ENCODE measurements around the gene CLSTN1.

CLSTN1 gene

DNA sequence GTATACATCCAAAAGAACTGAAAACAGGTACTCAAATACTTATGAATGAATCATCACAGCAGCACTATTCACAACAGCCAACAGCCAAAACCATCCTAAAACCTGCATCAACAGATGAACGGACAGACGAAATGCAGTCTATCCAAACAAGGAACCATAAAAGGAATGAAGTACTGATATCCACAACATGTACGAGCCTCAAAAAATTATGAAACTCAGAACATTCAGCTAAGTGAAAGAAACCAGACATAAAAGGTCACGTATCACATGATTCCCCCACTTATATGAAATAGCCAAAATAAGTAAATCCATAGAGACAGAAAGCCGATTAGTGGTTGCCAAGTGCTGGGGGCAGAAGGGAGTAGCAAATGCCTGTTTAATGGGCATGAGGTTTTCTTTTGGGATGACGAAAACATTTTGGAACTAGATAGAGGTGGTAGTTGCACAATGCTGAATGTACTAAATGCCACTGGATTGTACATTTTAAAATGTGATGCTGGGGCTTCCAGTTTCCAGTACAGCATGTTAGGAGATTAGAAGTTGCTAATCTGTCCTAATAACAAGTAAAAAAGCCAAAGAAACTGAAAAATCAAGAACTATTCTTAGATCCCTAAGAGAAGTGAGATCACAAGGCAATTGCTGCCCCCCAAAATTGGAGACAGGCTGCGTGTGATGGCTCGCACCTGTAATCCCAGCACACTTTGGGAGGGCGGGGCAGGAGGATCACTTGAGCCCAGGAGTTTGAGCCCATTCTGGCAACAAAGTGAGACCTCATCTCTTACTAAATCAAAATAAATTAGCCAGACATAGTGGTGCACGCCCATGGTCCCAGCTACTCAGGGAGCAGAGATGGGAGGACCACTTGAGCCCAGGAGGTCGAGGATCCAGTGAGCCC lies 25.3 kb downstream of the CLSTN1 start:
- ATAC-seq (ENCODE audit: low read depth), result peak; percentile 19; the same call in 2 of the 3 replicates
- Histone ChIP-seq H3K27ac (ENCODE audit: poor library complexity, severe bottlenecking) (peak overlapping the region; percentile 34), H3K4me3 (ENCODE audit: severe bottlenecking) (no peak overlapping the region), H3K36me3 (ENCODE audit: low read depth) (peaks cover 9% of the 10 kb centered on the region; the same call in 1 of the 2 replicates), H3K27me3 (ENCODE audit: insufficient read depth, poor library complexity, severe bottlenecking) (no peaks in the 10 kb centered on the region), H3K9me3 (ENCODE audit: severe bottlenecking) (no peaks in the 10 kb centered on the region), H3K4me1 (ENCODE audit: insufficient read depth, poor library complexity, severe bottlenecking) (peaks cover 10% of the 10 kb centered on the region)
- DNase-seq (ENCODE audit: low spot score), result no peak
- TF ChIP-seq, protein P1, sequence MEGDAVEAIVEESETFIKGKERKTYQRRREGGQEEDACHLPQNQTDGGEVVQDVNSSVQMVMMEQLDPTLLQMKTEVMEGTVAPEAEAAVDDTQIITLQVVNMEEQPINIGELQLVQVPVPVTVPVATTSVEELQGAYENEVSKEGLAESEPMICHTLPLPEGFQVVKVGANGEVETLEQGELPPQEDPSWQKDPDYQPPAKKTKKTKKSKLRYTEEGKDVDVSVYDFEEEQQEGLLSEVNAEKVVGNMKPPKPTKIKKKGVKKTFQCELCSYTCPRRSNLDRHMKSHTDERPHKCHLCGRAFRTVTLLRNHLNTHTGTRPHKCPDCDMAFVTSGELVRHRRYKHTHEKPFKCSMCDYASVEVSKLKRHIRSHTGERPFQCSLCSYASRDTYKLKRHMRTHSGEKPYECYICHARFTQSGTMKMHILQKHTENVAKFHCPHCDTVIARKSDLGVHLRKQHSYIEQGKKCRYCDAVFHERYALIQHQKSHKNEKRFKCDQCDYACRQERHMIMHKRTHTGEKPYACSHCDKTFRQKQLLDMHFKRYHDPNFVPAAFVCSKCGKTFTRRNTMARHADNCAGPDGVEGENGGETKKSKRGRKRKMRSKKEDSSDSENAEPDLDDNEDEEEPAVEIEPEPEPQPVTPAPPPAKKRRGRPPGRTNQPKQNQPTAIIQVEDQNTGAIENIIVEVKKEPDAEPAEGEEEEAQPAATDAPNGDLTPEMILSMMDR (IDR thresholded peaks at IDR 0.05; ENCODE audit: poor library complexity, severe bottlenecking), result no peak

DNA sequence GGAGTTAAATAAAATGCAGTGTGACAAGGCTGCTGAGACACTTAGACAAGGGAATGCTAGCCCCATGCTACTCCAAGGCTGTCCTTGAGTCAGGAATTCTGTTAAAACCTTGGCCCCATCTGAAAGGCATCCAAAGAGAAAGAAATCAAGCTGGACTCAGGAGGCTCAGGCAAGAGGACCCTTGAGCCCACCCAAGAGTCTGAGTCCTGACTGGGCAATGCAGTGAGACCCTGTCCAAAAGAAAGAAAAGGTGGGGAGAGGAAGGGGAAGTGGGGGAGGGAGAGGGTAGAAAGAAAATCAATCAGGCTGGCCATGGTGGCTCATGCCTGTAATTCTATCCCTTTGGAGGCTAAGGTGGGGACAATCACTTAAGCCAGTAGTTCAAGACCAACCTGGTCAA lies 26.7 kb downstream of the CLSTN1 start:
- ATAC-seq (ENCODE audit: low read depth) (no peak), DNase-seq (ENCODE audit: low spot score) (no peak)
- TF ChIP-seq, protein P1 (IDR thresholded peaks at IDR 0.05; ENCODE audit: poor library complexity, severe bottlenecking), result no peak
- H3K27me3 ChIP-seq (ENCODE audit: insufficient read depth, poor library complexity, severe bottlenecking), result no peaks in the 10 kb centered on the region
- peaks cover 9% of the 10 kb centered on the region; the same call in 1 of the 2 replicates for H3K36me3 ChIP-seq (ENCODE audit: low read depth)
- no peaks in the 10 kb centered on the region for H3K9me3 ChIP-seq (ENCODE audit: severe bottlenecking)
- peaks cover 19% of the 10 kb centered on the region for H3K4me1 ChIP-seq (ENCODE audit: insufficient read depth, poor library complexity, severe bottlenecking)
- H3K27ac ChIP-seq (ENCODE audit: poor library complexity, severe bottlenecking), result no peak overlapping the region
- H3K4me3 ChIP-seq (ENCODE audit: severe bottlenecking), result no peak overlapping the region

GRCh38 chr1:9794081-9794480 lies 29.7 kb downstream of the CLSTN1 start:
- DNase-seq (ENCODE audit: low spot score) (no peak), ATAC-seq (ENCODE audit: low read depth) (no peak)
- H3K27ac ChIP-seq (ENCODE audit: poor library complexity, severe bottlenecking), result no peak overlapping the region

GRCh38 chr1:9793291-9793690 lies 30.5 kb downstream of the CLSTN1 start:
- ATAC-seq (ENCODE audit: low read depth) (no peak), DNase-seq (ENCODE audit: low spot score) (no peak)
- no peak overlapping the region for H3K27ac ChIP-seq (ENCODE audit: poor library complexity, severe bottlenecking)
- H3K36me3 ChIP-seq (ENCODE audit: low read depth), result no peaks in the 10 kb centered on the region
- H3K4me3 ChIP-seq (ENCODE audit: severe bottlenecking), result no peak overlapping the region
- peaks cover 11% of the 10 kb centered on the region for H3K4me1 ChIP-seq (ENCODE audit: insufficient read depth, poor library complexity, severe bottlenecking)
- TF ChIP-seq, protein P1 (IDR thresholded peaks at IDR 0.05; ENCODE audit: poor library complexity, severe bottlenecking), result no peak
- no peaks in the 10 kb centered on the region for H3K27me3 ChIP-seq (ENCODE audit: insufficient read depth, poor library complexity, severe bottlenecking)
- H3K9me3 ChIP-seq (ENCODE audit: severe bottlenecking), result no peaks in the 10 kb centered on the region

More at GRCh38 chr1:9794081-9794480, 29.7 kb downstream of the CLSTN1 start:
- Histone ChIP-seq H3K4me1 (ENCODE audit: insufficient read depth, poor library complexity, severe bottlenecking) (peaks cover 19% of the 10 kb centered on the region), H3K4me3 (ENCODE audit: severe bottlenecking) (no peak overlapping the region), H3K9me3 (ENCODE audit: severe bottlenecking) (no peaks in the 10 kb centered on the region), H3K27me3 (ENCODE audit: insufficient read depth, poor library complexity, severe bottlenecking) (no peaks in the 10 kb centered on the region), H3K36me3 (ENCODE audit: low read depth) (no peaks in the 10 kb centered on the region)
- TF ChIP-seq, protein P1 (IDR thresholded peaks at IDR 0.05; ENCODE audit: poor library complexity, severe bottlenecking), result no peak
